ENCODE measurements around the gene CEP104. TPM values are rescaled to one million over a fixed set of nuclear protein-coding genes. Genes with fewer than 3 reads are reported as not detected.
"Not testable (repeated sequence)": the region's sequence is repeated elsewhere in the genome, so short reads cannot be mapped to it uniquely, and the experiment has no call there.

CEP104 gene
- polyA plus RNA-seq, 3 donors = 8.3 to 25.1 (median 13.0) TPM

DNA sequence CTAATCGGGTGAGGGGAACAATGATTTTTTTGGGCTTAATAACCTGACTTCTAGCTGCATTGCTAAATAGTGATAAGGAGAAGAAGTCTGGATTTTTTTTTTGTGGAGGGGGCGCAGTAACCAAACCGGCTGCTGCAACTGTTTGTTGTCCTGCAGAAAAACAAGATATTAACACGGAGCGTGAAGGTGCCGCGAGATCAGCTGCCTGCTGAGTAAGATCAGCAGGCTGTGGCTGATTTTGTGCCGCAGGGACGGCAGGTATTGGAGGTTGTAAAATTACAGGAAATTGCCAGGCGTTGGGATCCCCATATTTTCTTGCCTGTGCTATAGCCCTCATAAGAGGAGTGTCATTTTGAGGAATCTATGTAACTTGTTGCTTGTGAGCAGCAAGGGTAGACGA lies 52.0 kb downstream of the CEP104 start:
- Histone ChIP-seq H2AFZ (ENCODE audit: insufficient read depth, low read depth, low read length, poor library complexity, severe bottlenecking) (no peak overlapping the region), H4K20me1 (ENCODE audit: insufficient read depth, low read length) (no peaks in the 10 kb centered on the region), H3K4me1 (ENCODE audit: control insufficient read depth in 1 of 2, insufficient read depth in 2 of 2, low read length in 2 of 2) (no peaks in the 10 kb centered on the region), H3K9me3 (replicated peaks in 1 of 2; ENCODE audit: control insufficient read depth in 1 of 2, insufficient read depth in 1 of 2, low read length in 2 of 2) (peaks cover 0 to 8% of the 10 kb centered on the region in 2 donors), H3K4me3 (replicated peaks in 1 of 3; ENCODE audit: low read depth in 2 of 3, low read length in 3 of 3) (no peak overlapping the region), H3K27ac (ENCODE audit: low read depth in 1 of 2, low read length in 2 of 2) (no peak overlapping the region), H3K27me3 (ENCODE audit: control insufficient read depth in 2 of 2, insufficient read depth in 2 of 2, low read length in 2 of 2) (peaks cover 0 to 3% of the 10 kb centered on the region in 2 donors), H3K9ac (ENCODE audit: insufficient read depth, low read length, poor library complexity, severe bottlenecking) (no peak overlapping the region), H3K36me3 (replicated peaks in 1 of 2; ENCODE audit: control insufficient read depth in 1 of 2, insufficient read depth in 2 of 2, low read length in 2 of 2) (no peaks in the 10 kb centered on the region), H3K4me2 (replicated peaks; ENCODE audit: extremely low read depth, low read length, poor library complexity, severe bottlenecking) (no peak overlapping the region), H3K79me2 (ENCODE audit: insufficient read depth, low read length) (no peaks in the 10 kb centered on the region)
- no peak for DNase-seq
- peaks cover 7% of the 10 kb centered on the region for H3K4me1 Mint-ChIP-seq
- H3K36me3 Mint-ChIP-seq = no peaks in the 10 kb centered on the region
- no peak overlapping the region for H3K27ac Mint-ChIP-seq
- intact Hi-C loops (cut with micrococcal nuclease) = no loop called here
- WGBS (ENCODE audit: insufficient coverage) = 83% methylated on average over 11 of the region's 11 CpGs
- no peak for TF ChIP-seq CTCF (IDR thresholded peaks at IDR 0.05)
- peaks cover 3 to 21% (median 16%) of the 10 kb centered on the region in 7 donors for H3K9me3 Mint-ChIP-seq
- peaks cover 16 to 26% (median 18%) of the 10 kb centered on the region in 3 donors for H3K27me3 Mint-ChIP-seq (ENCODE audit: low read depth in 3 of 3)
- H3K4me3 Mint-ChIP-seq = no peak overlapping the region

DNA sequence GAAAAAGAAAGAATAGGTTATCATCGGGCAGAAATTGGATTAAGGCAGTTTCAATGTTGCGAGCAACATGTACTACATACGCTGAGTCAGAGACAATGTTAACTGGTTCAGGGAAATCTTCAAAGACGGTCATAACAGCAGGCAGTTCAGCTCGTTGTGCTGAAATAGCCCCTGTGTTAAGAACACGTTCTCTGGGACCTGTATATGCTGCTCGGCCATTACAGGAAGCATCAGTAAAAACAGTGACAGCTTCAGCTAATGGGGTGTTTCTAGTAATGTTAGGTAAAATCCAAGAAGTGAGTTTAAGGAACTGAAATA lies 52.4 kb downstream of the CEP104 start:
- H3K27me3 Mint-ChIP-seq (ENCODE audit: low read depth in 3 of 3) = peaks cover 17 to 26% (median 21%) of the 10 kb centered on the region in 3 donors
- not testable (repeated sequence) for H3K4me2 ChIP-seq (replicated peaks; ENCODE audit: extremely low read depth, low read length, poor library complexity, severe bottlenecking)

More for the DNA sequence above, 52.4 kb downstream of the CEP104 start:
- H3K9ac ChIP-seq (ENCODE audit: insufficient read depth, low read length, poor library complexity, severe bottlenecking); H2AFZ ChIP-seq (ENCODE audit: insufficient read depth, low read depth, low read length, poor library complexity, severe bottlenecking); H3K36me3 ChIP-seq (replicated peaks in 1 of 2; ENCODE audit: control insufficient read depth in 1 of 2, insufficient read depth in 2 of 2, low read length in 2 of 2); H3K27ac Mint-ChIP-seq; H3K79me2 ChIP-seq (ENCODE audit: insufficient read depth, low read length); intact Hi-C loops (cut with micrococcal nuclease); H3K4me1 Mint-ChIP-seq; H3K9me3 ChIP-seq (replicated peaks in 1 of 2; ENCODE audit: control insufficient read depth in 1 of 2, insufficient read depth in 1 of 2, low read length in 2 of 2); H3K4me3 Mint-ChIP-seq; H3K27me3 ChIP-seq (ENCODE audit: control insufficient read depth in 2 of 2, insufficient read depth in 2 of 2, low read length in 2 of 2); H3K4me3 ChIP-seq (replicated peaks in 1 of 3; ENCODE audit: low read depth in 2 of 3, low read length in 3 of 3); H3K4me1 ChIP-seq (ENCODE audit: control insufficient read depth in 1 of 2, insufficient read depth in 2 of 2, low read length in 2 of 2); H4K20me1 ChIP-seq (ENCODE audit: insufficient read depth, low read length); DNase-seq; H3K27ac ChIP-seq (ENCODE audit: low read depth in 1 of 2, low read length in 2 of 2); H3K36me3 Mint-ChIP-seq: not testable (repeated sequence)
- H3K9me3 Mint-ChIP-seq = peaks cover 3 to 21% (median 16%) of the 10 kb centered on the region in 7 donors
- 61% methylated on average over 7 of the region's 7 CpGs for WGBS (ENCODE audit: insufficient coverage)
